Measurements from ENCODE around the gene CAPZB. TPM values are rescaled to one million over a fixed set of nuclear protein-coding genes. Genes with fewer than 3 reads are reported as not detected.

The CAPZB gene
- total RNA-seq = 100 to 1,000 TPM; 335 to 340 TPM

DNA sequence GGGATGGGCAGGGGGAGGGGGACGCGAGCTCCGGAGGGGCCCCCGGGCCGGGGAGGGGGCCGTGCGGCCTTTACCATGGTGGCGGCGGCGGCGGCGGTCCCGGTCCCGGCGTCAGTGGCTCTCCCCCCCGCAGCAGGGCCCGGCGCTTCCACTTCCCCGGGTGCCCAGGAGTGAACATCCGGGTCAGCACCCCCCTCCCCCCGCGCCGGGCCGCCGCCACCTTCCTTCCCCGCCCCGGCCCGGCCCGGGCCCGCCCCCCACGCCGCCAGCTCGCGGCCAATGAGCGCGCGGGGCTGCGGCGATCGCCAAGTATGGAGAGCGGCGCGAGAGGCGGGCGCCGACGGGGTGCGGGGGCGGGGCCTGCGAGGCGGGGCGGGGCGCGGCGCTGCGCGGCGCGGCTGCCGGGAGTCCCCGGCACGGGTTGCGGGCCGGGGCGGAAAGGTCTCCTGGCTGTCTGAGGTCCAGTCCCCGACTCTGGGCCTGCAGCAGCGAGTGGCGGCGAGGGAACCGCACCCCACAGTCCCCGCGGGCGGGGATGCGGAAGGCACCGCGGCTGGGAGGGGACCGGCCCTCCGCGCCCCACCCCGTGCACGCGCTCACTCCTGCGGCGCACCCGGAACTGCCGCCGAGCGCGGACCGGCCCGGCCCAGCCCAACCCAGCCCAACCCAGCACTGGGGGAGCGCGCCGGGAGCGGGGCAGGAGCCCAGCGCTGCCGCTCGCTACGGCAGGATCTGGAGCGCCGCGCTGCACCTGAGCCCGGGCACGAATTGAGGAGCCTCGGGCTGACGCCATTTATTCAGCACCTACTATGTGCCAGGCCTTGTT, at the start of gene CAPZB:
Gene CAPZB (minus strand): TSS at position 178 of the 826 bp plus-strand sequence. CDS start 101 bp downstream, at position 77.
- Mint-ChIP-seq H3K27ac (peak within 1 kb of the TSS; percentile 95), H3K36me3 (ENCODE audit: low read depth) (peaks cover 30% of the 10 kb centered on the region), H3K4me1 (ENCODE audit: low read depth) (peaks cover 59% of the 10 kb centered on the region), H3K4me3 (peak within 1 kb of the TSS; percentile 95), H3K27me3 (no peaks in the 10 kb centered on the region), H3K9me3 (no peaks in the 10 kb centered on the region)
- intact Hi-C loops (cut with micrococcal nuclease) = no loop called here
- peak; percentile 89 for ATAC-seq
- peak; percentile 95 for DNase-seq
- TF ChIP-seq, protein P1, sequence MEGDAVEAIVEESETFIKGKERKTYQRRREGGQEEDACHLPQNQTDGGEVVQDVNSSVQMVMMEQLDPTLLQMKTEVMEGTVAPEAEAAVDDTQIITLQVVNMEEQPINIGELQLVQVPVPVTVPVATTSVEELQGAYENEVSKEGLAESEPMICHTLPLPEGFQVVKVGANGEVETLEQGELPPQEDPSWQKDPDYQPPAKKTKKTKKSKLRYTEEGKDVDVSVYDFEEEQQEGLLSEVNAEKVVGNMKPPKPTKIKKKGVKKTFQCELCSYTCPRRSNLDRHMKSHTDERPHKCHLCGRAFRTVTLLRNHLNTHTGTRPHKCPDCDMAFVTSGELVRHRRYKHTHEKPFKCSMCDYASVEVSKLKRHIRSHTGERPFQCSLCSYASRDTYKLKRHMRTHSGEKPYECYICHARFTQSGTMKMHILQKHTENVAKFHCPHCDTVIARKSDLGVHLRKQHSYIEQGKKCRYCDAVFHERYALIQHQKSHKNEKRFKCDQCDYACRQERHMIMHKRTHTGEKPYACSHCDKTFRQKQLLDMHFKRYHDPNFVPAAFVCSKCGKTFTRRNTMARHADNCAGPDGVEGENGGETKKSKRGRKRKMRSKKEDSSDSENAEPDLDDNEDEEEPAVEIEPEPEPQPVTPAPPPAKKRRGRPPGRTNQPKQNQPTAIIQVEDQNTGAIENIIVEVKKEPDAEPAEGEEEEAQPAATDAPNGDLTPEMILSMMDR (IDR thresholded peaks at IDR 0.05) = no peak
- ChIA-PET CTCF (interaction anchor here (0.6 to 2.6 kb wide), 7 partner anchors 10 to 112 kb away, joined by 3 to 24 read pairs (median 5); no protein-coding TSS in a partner anchor), POLR2A (interaction anchor here (0.7 to 14.4 kb wide), 8 partner anchors 9 to 96 kb away, joined by 3 to 213 read pairs (median 3); no protein-coding TSS in a partner anchor)

DNA sequence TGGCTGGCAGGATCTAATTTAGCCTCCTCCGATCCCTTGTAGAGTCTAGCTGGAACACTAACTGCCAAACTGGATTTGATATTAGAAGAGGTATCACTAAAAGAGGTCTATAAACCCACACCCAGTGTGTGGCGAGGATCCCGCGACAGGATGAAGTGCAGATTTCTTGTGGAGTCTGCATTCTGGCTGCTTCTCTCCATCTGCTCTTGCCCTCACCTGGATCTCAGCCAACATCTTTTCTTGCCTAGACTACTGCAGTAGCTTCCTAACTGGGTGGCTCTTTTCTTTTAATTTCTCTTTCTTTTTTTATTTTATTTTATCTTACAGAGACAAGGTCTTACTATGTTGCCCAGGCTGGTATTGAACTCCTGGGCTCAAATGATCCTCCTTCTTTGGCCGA, 48.9 kb upstream of the CAPZB start:
- H3K9me3 Mint-ChIP-seq = peaks cover 14% of the 10 kb centered on the region
- ChIA-PET POLR2A (no interaction called here), CTCF (no interaction called here)
- no peak overlapping the region for H3K27ac Mint-ChIP-seq
- intact Hi-C loops (cut with micrococcal nuclease) = no loop called here
- no peak for DNase-seq
- peaks cover 3% of the 10 kb centered on the region for H3K4me1 Mint-ChIP-seq (ENCODE audit: low read depth)
- H3K36me3 Mint-ChIP-seq (ENCODE audit: low read depth) = peaks cover 5% of the 10 kb centered on the region
- H3K4me3 Mint-ChIP-seq = no peak overlapping the region
- TF ChIP-seq, protein P1 (IDR thresholded peaks at IDR 0.05) = no peak
- H3K27me3 Mint-ChIP-seq = no peaks in the 10 kb centered on the region
- no peak for ATAC-seq

DNA sequence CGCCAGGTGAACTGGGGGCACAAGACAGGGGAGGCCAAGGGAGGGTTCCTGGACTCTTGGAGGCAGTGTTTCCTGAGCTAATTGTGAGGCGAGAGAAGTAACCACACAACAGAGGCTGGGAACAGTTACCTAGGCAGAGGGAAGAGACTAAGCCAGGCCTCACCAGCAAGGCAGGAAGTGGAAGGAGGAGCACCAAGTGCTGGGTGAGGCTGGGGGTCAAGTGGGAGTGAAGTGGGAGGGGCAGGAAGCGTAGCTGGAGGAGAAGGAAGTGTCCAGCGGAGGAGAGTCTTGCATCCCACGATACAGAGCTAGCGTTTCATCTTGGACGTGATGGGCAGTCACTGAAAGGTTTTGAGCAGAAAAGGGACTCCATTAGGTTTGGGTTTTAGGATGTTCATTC, 48.3 kb upstream of the CAPZB start:
- POLR2A ChIA-PET = interaction anchor here (0.6 kb wide), 1 partner anchor 238 kb away, joined by 3 read pairs; no protein-coding TSS in a partner anchor
- DNase-seq (no peak), ATAC-seq (no peak)
- peaks cover 5% of the 10 kb centered on the region for H3K36me3 Mint-ChIP-seq (ENCODE audit: low read depth)
- no peak overlapping the region for H3K27ac Mint-ChIP-seq
- H3K27me3 Mint-ChIP-seq = no peaks in the 10 kb centered on the region
- peaks cover 14% of the 10 kb centered on the region for H3K9me3 Mint-ChIP-seq
- TF ChIP-seq, protein P1 (IDR thresholded peaks at IDR 0.05) = no peak
- no peak overlapping the region for H3K4me3 Mint-ChIP-seq
- peaks cover 3% of the 10 kb centered on the region for H3K4me1 Mint-ChIP-seq (ENCODE audit: low read depth)
- intact Hi-C loops (cut with micrococcal nuclease) = no loop called here
- CTCF ChIA-PET = interaction anchor here (1.6 kb wide), 1 partner anchor 120 kb away, joined by 4 read pairs; no protein-coding TSS in a partner anchor

DNA sequence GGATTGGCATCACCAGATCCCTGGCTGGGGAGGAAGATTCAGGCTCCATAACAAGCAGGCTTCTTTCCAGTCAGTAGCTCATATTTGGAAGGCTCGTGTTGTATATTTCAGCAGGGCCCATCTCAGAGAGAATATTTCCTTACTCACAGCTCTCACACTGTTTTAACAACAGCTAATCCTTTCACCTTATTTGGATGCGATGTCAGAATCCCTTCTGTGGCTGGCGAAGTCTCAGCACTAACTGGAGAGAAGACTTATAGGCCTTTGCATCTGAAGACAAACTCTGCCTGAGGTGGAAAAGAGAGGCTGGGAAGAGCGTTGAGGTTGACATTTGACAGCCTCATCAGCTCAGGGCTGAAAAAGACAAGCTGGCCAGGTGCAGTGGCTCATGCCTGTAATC, 47.2 kb upstream of the CAPZB start:
- TF ChIP-seq, protein P1 (IDR thresholded peaks at IDR 0.05) = no peak
- Mint-ChIP-seq H3K9me3 (peaks cover 13% of the 10 kb centered on the region), H3K4me3 (no peak overlapping the region), H3K36me3 (ENCODE audit: low read depth) (peaks cover 5% of the 10 kb centered on the region), H3K4me1 (ENCODE audit: low read depth) (peaks cover 3% of the 10 kb centered on the region), H3K27ac (no peak overlapping the region), H3K27me3 (no peaks in the 10 kb centered on the region)
- intact Hi-C loops (cut with micrococcal nuclease) = no loop called here
- no peak for ATAC-seq
- DNase-seq = no peak
- POLR2A ChIA-PET = no interaction called here
- CTCF ChIA-PET = interaction anchor here (1.6 kb wide), 1 partner anchor 121 kb away, joined by 4 read pairs; no protein-coding TSS in a partner anchor

DNA sequence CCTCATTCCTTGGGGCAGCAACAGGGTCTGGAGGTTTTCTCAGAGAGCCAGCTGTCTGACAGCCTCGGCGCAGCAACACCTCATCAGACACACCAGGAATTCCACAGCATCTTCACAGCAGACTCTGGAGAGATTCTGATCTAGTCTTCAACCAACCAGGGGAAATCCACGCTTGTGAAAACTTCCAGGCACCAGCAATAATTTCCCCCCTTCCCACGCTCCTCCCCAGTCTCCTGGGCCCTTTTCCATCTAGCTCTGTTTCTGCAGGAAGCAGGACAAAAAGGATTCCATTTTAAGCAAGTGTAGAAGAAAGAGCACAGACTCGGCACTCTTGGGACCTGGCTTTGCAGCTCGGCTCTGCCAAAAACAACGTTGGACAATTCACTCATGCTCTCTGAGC, 44.3 kb upstream of the CAPZB start:
- Mint-ChIP-seq H3K9me3 (peaks cover 4% of the 10 kb centered on the region), H3K27me3 (no peaks in the 10 kb centered on the region), H3K27ac (no peak overlapping the region)

More for the DNA sequence above, 44.3 kb upstream of the CAPZB start:
- POLR2A ChIA-PET = no interaction called here
- Mint-ChIP-seq H3K36me3 (ENCODE audit: low read depth) (no peaks in the 10 kb centered on the region), H3K4me3 (no peak overlapping the region), H3K4me1 (ENCODE audit: low read depth) (peaks cover 3% of the 10 kb centered on the region)
- intact Hi-C loops (cut with micrococcal nuclease) = no loop called here
- no peak for DNase-seq
- CTCF ChIA-PET = no interaction called here
- TF ChIP-seq, protein P1 (IDR thresholded peaks at IDR 0.05) = no peak
- no peak for ATAC-seq

All from activated CD8-positive, alpha-beta T cell treated with anti-CD3 and anti-CD28 coated beads for 36 hours (primary cell).